Measurements from ENCODE around the gene STUB1. TPM values are rescaled to one million over a fixed set of nuclear protein-coding genes. Genes with fewer than 3 reads are reported as not detected.
"Not testable (repeated sequence)": the region's sequence is repeated elsewhere in the genome, so short reads cannot be mapped to it uniquely, and the experiment has no call there.

The STUB1 gene
- total and polyA plus RNA-seq, 2 donors (not counting 3 experiments of a cell fraction or from before 2014, with no cell fraction given): 107 to 147 TPM

DNA sequence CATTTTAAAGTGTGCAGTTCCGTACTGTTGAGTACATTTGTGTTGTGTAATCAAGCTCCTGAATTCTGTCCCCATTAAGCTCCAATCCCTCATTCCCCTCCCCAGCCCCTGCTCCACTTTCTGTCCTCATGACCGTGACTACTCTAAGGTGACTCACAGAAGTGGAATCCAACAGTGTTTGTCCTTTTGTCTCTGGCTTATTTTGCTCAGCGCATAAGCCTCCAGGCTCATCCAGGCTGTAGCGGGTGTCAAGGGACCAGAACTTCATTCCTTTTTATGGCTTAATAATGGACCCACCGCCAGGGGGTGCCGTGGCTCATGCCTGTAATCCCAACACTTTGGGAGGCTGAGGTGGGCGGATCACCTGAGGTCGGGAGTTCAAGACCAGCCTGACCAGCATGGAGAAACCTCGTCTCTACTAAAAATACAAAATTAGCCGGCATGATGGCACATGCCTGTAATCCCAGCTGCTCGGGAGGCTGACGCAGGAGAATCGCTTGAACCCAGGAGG is 32.6 kb downstream of the STUB1 start:
- H3K27me3 ChIP-seq (ENCODE audit: control insufficient read depth in 2 of 2, insufficient read depth in 2 of 2, low read length in 2 of 2); H3K36me3 ChIP-seq (ENCODE audit: control insufficient read depth in 2 of 2, extremely low read depth in 1 of 2, insufficient read depth in 2 of 2, low read length in 2 of 2); H3K4me3 ChIP-seq (replicated peaks in 1 of 3; ENCODE audit: insufficient read depth in 1 of 3, low read depth in 1 of 3, low read length in 3 of 3); POLR2A ChIA-PET; H3K9me3 ChIP-seq (replicated peaks; ENCODE audit: control insufficient read depth, insufficient read depth, low read length); H3K79me2 ChIP-seq (ENCODE audit: control insufficient read depth, insufficient read depth, low read length); H2AFZ ChIP-seq (ENCODE audit: low read depth, low read length); H3K9me1 ChIP-seq (replicated peaks; ENCODE audit: control insufficient read depth, extremely low read depth, insufficient read depth, low read length); H3K4me1 ChIP-seq (ENCODE audit: control insufficient read depth, extremely low read depth, insufficient read depth, low read length); dilution Hi-C loops (cut with MboI; ENCODE audit: extremely low pct_ligation_motif_present, low sequenced_read_pairs); H3K4me2 ChIP-seq (ENCODE audit: insufficient read depth, low read length); H4K20me1 ChIP-seq (replicated peaks; ENCODE audit: control insufficient read depth, extremely low read depth, insufficient read depth, low read length); H3K27ac ChIP-seq (ENCODE audit: insufficient read depth, low read depth, low read length); H3K9ac ChIP-seq (replicated peaks; ENCODE audit: extremely low read depth, insufficient read depth, low read length); BruUV-seq (replicated peaks): not testable (repeated sequence)
- peak; percentile 53 for FAIRE-seq
- TF ChIP-seq, protein P1, sequence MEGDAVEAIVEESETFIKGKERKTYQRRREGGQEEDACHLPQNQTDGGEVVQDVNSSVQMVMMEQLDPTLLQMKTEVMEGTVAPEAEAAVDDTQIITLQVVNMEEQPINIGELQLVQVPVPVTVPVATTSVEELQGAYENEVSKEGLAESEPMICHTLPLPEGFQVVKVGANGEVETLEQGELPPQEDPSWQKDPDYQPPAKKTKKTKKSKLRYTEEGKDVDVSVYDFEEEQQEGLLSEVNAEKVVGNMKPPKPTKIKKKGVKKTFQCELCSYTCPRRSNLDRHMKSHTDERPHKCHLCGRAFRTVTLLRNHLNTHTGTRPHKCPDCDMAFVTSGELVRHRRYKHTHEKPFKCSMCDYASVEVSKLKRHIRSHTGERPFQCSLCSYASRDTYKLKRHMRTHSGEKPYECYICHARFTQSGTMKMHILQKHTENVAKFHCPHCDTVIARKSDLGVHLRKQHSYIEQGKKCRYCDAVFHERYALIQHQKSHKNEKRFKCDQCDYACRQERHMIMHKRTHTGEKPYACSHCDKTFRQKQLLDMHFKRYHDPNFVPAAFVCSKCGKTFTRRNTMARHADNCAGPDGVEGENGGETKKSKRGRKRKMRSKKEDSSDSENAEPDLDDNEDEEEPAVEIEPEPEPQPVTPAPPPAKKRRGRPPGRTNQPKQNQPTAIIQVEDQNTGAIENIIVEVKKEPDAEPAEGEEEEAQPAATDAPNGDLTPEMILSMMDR (IDR thresholded peaks at IDR 0.05; ENCODE audit: extremely low read depth in 1 of 2, insufficient read depth in 1 of 2, low read depth in 1 of 2, low read length in 2 of 2): peak; percentile 36
- peak; percentile 22 for TF ChIP-seq FOS (IDR thresholded peaks at IDR 0.05; ENCODE audit: borderline replicate concordance, insufficient read depth, low read length)
- CTCF ChIA-PET: interaction anchor here (0.8 to 3.0 kb wide), 15 partner anchors 9 to 343 kb away, joined by 3 to 67 read pairs (median 5); partner anchors contain the start of genes ANTKMT, CHTF18, HAGHL and RPUSD1
- intact Hi-C loops (cut with micrococcal nuclease): loop anchor here (1.0 to 2.0 kb wide), 2 partner anchors 29 to 342 kb away; no protein-coding TSS in a partner anchor
- DNase-seq (ENCODE audit: low read depth, low spot score): peak; percentile 46

DNA sequence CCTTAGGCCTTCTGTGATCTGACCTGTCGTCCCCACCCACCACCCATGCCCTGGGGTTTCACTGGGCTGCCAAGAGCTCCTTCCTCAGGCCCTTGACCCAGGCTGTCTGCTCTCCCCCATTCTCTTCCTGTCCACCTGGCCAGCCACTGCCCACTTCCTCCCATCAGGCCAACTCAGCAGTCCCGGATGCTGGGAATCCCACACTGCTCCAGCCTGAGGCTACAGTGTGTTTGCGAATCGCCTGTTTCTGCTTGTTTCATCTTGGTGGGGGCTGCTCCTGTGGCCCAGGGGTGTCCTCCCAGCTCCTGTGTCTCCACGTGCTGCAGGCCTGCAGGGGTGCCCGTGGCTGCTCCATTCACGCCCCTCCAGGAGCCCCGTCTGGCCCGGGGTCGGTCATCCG is 33.9 kb downstream of the STUB1 start:
- intact Hi-C loops (cut with micrococcal nuclease) (loop anchor here (2.0 kb wide), 1 partner anchor 15 kb away; no protein-coding TSS in a partner anchor), dilution Hi-C loops (cut with MboI; ENCODE audit: extremely low pct_ligation_motif_present, low sequenced_read_pairs) (no loop called here)
- no peaks in the 10 kb centered on the region for H3K36me3 ChIP-seq (ENCODE audit: control insufficient read depth in 2 of 2, extremely low read depth in 1 of 2, insufficient read depth in 2 of 2, low read length in 2 of 2)
- no peak overlapping the region for H3K9ac ChIP-seq (replicated peaks; ENCODE audit: extremely low read depth, insufficient read depth, low read length)
- H3K9me3 ChIP-seq (replicated peaks; ENCODE audit: control insufficient read depth, insufficient read depth, low read length): no peaks in the 10 kb centered on the region
- H3K4me2 ChIP-seq (ENCODE audit: insufficient read depth, low read length): no peak overlapping the region
- no TSS peak for BruUV-seq (replicated peaks)
- H3K27ac ChIP-seq (ENCODE audit: insufficient read depth, low read depth, low read length): no peak overlapping the region
- POLR2A ChIA-PET: no interaction called here
- H3K9me1 ChIP-seq (replicated peaks; ENCODE audit: control insufficient read depth, extremely low read depth, insufficient read depth, low read length): no peaks in the 10 kb centered on the region
- H3K79me2 ChIP-seq (ENCODE audit: control insufficient read depth, insufficient read depth, low read length): no peaks in the 10 kb centered on the region
- CTCF ChIA-PET: interaction anchor here (3.0 kb wide), 1 partner anchor 71 kb away, joined by 67 read pairs; no protein-coding TSS in a partner anchor
- no peak for FAIRE-seq
- H3K4me3 ChIP-seq (replicated peaks in 1 of 3; ENCODE audit: insufficient read depth in 1 of 3, low read depth in 1 of 3, low read length in 3 of 3): no peak overlapping the region
- peaks cover 10% of the 10 kb centered on the region for H3K4me1 ChIP-seq (ENCODE audit: control insufficient read depth, extremely low read depth, insufficient read depth, low read length)
- DNase-seq (ENCODE audit: low read depth, low spot score): no peak
- H4K20me1 ChIP-seq (replicated peaks; ENCODE audit: control insufficient read depth, extremely low read depth, insufficient read depth, low read length): no peaks in the 10 kb centered on the region
- TF ChIP-seq, protein P2, sequence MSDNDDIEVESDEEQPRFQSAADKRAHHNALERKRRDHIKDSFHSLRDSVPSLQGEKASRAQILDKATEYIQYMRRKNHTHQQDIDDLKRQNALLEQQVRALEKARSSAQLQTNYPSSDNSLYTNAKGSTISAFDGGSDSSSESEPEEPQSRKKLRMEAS (IDR thresholded peaks at IDR 0.05; ENCODE audit: insufficient read depth, insufficient read length): no peak
- no peak for TF ChIP-seq POLR2A (IDR thresholded peaks at IDR 0.05; ENCODE audit: low read depth, low read length)
- no peak for TF ChIP-seq MYC (IDR thresholded peaks at IDR 0.05; ENCODE audit: low read depth, low read length)
- TF ChIP-seq FOS (IDR thresholded peaks at IDR 0.05; ENCODE audit: borderline replicate concordance, insufficient read depth, low read length): no peak
- TF ChIP-seq, protein P1 (IDR thresholded peaks at IDR 0.05; ENCODE audit: extremely low read depth in 1 of 2, insufficient read depth in 1 of 2, low read depth in 1 of 2, low read length in 2 of 2): no peak
- no peak for TF ChIP-seq EZH2 (IDR thresholded peaks at IDR 0.05; ENCODE audit: borderline replicate concordance, low read depth, low read length, severe bottlenecking)
- TF ChIP-seq JUN (IDR thresholded peaks at IDR 0.05; ENCODE audit: borderline replicate concordance, insufficient read depth, insufficient read length, low read depth): no peak
- no peak for TF ChIP-seq POLR2AphosphoS5 (IDR thresholded peaks at IDR 0.05; ENCODE audit: insufficient read depth, low read depth, low read length)
- no peak for TF ChIP-seq GATA2 (IDR thresholded peaks at IDR 0.05; ENCODE audit: insufficient read depth, insufficient read length, low read depth, low read length)
- H3K27me3 ChIP-seq (ENCODE audit: control insufficient read depth in 2 of 2, insufficient read depth in 2 of 2, low read length in 2 of 2): no peaks in the 10 kb centered on the region
- H2AFZ ChIP-seq (ENCODE audit: low read depth, low read length): no peak overlapping the region

Data from endothelial cell of umbilical vein (primary cell).